Endothelial cell of umbilical vein (primary cell): ENCODE measurements around the gene KLHL36.

Experiments
- CTCF ChIP-seq, 2 donors: IDR thresholded peaks; 1 replicate in 1 of 2; 2 replicates in 1 of 2; pipeline ENCODE4 v1.5.1; 2011; ENCODE audit warnings: low read length in 2 of 2, mild to moderate bottlenecking in 2 of 2, moderate library complexity in 2 of 2, control low read depth in 1 of 2, inconsistent platforms in 1 of 2, low read depth in 1 of 2; ENCODE audit not compliant: insufficient read depth in 1 of 2; ENCODE audit errors: extremely low read depth in 1 of 2
- MAX ChIP-seq: IDR thresholded peaks from 2 replicates; pipeline ENCODE4 v1.6.1; 2011; ENCODE audit not compliant: insufficient read depth, insufficient read length
- MYC ChIP-seq: IDR thresholded peaks from one replicate; pipeline ENCODE4 v1.6.1; 2011; ENCODE audit warnings: mild to moderate bottlenecking, low read depth, low read length
- POLR2AphosphoS5 ChIP-seq: IDR thresholded peaks from 2 replicates; pipeline ENCODE4 v1.6.1; 2012; ENCODE audit warnings: low read depth, mild to moderate bottlenecking, control low read depth, low read length, moderate library complexity; ENCODE audit not compliant: insufficient read depth

- no peak for TF ChIP-seq CTCF (IDR thresholded peaks at IDR 0.05; ENCODE audit: extremely low read depth in 1 of 2, insufficient read depth in 1 of 2, low read depth in 1 of 2, low read length in 2 of 2)
- TF ChIP-seq POLR2AphosphoS5 = no peak
- no peak for TF ChIP-seq MYC
- no peak for TF ChIP-seq MAX
Observed at GRCh38 chr16:84612686-84613085, 35.6 kb upstream of the KLHL36 start.
